ENCODE results near the gene POLDIP2.

Gene POLDIP2

DNA sequence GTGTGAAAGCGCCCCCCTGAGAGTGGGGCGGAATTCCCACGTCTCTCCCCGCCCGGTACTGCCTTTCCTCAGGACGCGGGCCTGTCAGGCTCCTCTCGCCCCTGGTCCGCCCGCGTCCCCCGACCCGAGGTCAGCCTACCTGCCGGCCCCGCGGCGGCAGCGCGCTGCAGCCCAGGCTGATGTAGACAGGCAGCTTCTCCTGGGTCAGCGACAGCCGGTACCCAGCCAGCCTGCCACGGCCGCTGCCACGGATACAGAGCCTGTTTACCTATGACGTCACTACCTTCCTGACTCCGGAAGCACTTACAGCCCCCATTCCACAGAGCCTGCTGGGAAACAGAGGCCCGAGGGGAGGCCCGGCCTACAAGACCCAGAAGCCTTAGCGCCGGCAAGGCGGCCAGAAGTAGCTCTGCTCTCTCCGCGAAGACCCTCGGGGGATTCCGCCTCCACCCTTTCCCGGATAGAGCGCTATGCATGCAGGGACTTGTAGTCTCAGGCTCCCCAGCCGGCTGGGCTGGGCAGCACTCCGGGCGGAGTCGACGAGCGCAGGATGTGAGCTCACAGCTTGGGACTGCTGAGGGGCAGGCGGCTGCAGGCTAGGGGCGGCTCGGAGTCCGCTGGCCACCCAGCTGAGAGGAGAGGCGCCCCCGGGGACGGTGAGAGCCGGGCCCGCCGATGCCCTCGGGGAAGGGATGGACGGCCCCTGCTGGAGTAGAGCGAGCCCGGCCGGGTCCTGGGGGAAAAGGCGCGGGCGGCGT lies 21.9 kb downstream of the POLDIP2 start, which contains the start of the genes IFT20 and TNFAIP1:
Gene IFT20 (minus strand): TSS at position 272 of the 758 bp plus-strand sequence. CDS start 3,487 bp downstream, outside the sequence.
Gene TNFAIP1 (plus strand): TSS at position 561 of the 758 bp plus-strand sequence. CDS start 3,761 bp downstream, outside the sequence.
- peak; percentile 100 for DNase-seq

DNA sequence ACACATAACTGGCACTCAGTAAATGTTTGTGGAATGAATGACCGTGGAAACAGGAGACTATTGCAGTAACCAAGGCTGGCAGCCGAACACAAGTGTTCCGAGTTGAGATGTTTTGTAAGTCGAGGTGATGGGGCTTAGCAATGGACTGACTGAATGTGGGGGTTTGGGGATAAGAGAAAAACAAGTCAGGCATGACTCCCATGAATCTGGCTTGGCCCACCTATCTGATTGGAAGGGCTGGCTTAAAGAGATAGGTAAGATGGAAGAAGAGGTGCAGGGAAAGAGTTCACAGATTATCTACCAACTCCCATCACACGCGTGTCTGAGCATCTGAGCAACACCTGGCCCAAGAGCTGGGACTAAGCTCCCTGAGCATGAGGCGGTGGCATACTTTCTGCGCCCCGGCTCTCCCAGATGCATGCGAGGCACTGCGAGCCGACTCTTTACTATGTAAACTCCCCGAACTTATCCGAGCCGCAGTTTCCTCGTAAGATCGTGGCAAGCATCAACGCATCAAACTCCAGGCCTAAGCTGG lies 22.6 kb downstream of the POLDIP2 start:
- no peak for DNase-seq

GRCh38 chr17:28334171-28334570 lies 23.2 kb downstream of the POLDIP2 start:
- DNase-seq, result peak; percentile 73

GRCh38 chr17:28333083-28333746 lies 24.1 kb downstream of the POLDIP2 start:
- DNase-seq, result no peak

DNA sequence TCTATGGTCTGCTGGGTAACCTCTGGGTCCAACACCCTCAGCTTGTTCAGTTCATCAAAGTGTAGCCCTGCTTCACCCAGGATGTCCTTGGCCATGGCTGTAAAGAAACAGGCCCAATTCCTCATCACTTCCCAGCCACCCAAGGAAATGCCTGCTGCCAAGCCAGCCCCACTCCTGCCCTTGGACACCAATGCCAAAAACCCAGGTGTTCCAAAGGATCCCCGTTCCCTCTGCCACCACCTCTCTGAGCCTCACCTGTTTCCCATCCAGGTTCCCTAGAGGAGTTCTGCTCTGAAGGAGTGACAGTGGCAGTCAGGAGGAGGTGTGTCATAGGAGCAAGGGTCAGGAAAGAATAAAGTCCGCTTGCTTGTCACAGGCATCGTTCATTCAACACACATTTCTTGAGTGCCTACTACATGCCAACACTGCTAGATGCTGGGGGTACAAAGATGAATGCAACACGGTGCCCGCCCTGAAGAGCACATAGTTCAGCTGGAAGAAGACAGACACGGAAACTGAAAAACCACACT lies 25.4 kb downstream of the POLDIP2 start:
- no peak for DNase-seq

- DNase-seq, result no peak
These were observed 26.7 kb downstream of the POLDIP2 start for GRCh38 chr17:28330671-28331070.

DNA sequence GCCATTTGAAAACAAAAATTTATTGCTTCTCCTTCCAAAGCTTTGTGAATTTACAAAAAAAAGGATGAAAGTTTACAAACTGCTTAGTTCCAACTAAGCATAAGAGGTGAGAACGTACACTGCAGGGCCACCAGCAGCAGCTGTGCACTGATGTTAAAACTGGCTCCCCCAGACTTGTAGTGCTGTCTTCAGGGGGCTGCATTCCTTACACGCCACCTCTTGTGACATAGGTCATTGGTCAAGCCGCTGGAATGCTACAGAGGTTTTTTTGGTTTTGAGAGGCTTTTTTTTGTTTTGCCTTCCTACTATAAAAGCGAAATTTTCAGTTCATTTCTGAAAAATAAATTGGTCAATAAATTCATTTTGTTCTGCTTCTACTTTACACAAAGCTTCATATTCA lies 29.0 kb downstream of the POLDIP2 start:
- no peak for DNase-seq

DNA sequence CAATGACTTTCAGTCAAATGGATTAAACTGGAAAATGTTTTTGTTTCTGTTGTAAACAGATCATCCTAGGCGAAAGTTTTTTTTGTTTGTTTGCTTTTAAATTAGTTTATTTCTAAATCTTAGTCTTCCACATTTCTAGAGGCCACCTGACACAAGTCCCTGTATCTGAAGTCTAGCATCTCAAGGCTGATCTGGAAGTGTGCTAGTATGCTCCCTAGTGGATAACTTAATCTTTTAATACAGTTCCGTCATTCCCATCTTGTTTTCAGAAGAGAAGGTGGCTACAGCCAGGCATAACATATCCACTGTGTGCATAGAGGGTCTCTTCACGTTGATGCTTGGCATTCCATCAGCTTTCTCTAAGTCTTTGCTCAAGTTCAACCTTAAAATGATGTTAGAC lies 29.6 kb downstream of the POLDIP2 start:
- no peak for DNase-seq

DNA sequence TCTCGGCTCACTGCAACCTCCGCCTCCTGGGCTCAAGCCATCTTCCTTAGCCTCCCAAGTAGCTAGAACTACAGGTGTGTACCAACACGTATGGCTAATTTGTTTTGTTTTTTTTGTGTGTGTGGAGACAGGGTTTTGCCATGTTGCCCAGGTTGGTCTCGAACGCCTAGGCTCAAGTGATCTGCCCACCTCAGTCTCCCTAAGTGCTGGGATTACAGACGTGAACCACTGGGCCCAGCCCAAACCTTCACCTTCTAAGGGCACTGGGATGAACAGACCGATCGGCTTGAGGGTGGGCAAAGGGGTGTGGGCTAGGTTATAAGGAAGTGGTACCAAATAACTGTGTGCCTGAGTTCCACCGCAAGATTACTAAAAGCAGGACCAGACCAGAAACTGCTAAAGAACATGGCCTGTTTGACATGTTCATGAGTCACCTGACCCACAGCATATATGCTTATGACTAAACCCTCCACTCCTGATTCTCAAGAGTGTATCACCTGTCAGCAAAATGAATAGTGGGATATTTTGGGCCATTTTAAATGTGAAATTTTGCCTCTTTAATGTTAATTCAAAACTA lies 30.2 kb downstream of the POLDIP2 start:
- DNase-seq, result no peak

- DNase-seq, result no peak
These were observed 31.2 kb downstream of the POLDIP2 start for GRCh38 chr17:28326114-28326513.

GRCh38 chr17:28325211-28325610 lies 32.1 kb downstream of the POLDIP2 start:
- DNase-seq, result no peak

DNA sequence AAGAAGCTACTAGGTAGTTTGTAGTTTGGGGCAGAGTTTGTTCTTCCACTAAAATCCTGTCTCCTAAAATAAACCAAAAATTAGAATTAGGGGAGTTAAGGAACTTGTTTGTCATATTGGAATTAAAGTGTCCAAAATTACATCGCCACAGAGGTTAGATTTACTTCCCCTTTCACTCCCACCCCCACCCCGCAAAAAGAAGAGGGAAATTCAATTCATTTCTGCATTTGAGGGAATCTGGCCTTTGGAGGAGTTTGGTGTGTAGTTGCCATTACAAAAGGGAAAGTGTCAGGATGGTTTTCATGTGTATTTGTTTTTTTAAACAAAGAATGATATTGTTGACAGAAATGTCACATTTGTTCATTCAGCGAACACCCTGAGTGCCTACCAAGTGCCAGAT lies 32.5 kb downstream of the POLDIP2 start:
- DNase-seq, result peak; percentile 55

DNA sequence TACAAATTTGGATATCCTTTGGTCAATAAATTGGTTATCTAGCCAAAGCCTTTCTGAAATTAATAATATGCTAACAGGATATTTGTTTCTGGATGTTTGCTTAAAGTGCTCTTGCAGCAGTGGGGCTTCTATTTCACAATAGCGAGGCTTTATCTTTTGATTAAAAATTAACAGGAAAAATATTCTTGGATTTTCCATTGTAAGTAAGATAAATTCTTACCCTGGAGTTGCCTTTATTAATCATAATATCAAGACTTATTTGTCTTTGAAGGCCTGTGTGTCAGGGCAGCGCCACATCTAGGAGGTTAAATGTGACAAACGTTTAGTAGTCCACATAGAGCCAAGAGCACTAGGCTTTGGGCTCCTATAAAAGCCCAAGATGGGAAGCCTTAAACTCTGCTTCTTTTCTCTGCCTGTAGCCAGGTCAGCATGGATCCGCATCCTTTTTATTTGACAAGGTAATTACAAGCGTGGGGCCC lies 33.0 kb downstream of the POLDIP2 start:
- no peak for DNase-seq

DNA sequence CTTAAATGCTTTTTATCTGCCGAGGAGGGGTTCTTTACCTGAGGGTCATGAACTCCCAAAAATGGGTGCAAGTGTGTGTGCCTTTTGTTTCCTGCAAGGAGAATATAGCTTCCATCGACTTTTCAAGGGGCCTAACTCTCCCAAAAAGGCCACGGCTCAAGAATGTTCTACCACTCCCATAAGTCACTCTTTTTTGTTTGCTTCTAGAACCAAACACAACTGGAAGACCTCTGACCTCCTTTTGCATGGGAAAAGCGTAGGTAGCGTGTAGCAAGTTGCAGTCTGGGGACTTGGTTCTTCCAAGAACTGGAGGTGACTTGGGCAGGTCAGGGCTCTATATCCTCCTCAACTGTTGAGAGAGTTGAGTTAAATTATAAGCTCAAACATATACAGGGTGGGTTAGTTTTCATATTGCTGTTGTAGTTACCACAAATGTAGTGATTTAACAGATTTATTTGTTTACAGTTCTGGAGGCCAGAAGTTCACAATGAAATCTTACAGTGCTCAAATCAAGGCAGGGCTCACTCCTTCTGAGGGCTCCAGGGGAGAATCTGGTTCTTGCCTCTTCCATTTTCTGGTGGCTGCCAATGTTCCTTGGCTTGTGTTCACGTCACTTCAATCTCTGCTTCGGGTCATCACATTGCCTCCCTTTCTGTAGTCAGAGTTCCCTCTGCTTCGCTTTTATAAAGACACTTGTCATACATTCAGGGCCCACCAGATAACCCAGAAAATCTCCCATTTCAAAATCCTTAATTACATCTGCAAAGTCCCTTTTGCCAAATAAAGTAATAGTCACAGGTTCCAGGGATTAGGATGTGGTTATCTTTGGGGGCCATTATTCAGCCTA lies 36.9 kb downstream of the POLDIP2 start:
- no peak for DNase-seq

DNA sequence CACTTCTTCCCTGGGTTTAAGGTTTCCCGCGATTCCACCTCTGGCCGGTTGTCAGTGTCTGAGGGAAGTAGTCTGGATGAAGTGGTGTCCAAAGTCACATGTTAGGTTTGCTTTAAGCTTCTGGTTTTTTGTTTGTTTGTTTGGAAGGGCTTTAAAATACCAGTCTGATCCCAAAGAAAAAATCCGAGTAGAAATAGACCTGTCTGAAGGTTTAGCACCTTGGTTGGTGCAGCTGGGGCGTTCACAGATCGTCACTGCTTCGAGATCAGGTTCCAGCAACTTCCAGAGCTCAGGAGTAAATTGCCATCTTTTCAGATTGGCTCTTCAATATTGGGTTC lies 37.8 kb downstream of the POLDIP2 start:
- DNase-seq, result no peak

DNA sequence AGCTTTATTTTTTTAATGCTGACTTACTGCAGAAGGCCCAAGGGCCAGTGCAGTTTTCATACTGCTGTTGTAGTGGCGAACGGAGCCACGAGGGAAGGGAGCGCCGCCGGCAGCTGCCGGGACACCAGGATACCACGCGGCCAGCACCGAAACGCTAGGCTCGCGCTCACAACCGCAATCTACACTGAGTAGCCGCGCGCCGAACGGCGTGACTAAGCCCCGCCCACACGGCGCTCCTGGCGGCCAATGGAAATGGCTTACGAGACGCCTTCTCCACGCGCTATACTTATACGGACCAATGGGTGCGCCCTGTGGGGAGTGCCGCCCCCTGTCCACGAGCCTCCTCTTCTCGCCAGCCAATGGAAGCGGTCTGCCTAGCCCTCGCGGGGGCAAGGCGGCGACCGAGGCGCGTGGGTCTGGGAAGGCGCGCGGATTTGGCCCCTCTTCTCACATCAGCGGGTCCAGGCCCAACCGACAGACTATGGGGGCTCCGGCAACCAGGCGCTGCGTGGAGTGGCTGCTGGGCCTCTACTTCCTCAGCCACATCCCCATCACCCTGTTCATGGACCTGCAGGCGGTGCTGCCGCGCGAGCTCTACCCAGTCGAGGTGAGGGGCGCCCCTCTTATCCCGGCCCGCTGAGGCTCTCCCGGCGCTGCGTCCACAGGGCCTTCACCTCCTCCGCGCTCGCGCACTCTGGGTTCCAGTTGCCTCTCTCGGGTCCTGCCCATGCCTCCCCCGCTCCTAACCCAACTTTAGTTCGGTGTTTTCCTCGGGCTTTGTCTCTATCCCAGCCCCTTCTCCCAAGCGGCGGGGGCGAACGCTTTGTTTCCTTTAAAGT lies 38.3 kb downstream of the POLDIP2 start, which contains the start of gene TMEM97:
Gene TMEM97 (plus strand): TSS at position 442 of the 839 bp plus-strand sequence. CDS start 40 bp downstream, at position 482.
- peak; percentile 98 for DNase-seq

DNA sequence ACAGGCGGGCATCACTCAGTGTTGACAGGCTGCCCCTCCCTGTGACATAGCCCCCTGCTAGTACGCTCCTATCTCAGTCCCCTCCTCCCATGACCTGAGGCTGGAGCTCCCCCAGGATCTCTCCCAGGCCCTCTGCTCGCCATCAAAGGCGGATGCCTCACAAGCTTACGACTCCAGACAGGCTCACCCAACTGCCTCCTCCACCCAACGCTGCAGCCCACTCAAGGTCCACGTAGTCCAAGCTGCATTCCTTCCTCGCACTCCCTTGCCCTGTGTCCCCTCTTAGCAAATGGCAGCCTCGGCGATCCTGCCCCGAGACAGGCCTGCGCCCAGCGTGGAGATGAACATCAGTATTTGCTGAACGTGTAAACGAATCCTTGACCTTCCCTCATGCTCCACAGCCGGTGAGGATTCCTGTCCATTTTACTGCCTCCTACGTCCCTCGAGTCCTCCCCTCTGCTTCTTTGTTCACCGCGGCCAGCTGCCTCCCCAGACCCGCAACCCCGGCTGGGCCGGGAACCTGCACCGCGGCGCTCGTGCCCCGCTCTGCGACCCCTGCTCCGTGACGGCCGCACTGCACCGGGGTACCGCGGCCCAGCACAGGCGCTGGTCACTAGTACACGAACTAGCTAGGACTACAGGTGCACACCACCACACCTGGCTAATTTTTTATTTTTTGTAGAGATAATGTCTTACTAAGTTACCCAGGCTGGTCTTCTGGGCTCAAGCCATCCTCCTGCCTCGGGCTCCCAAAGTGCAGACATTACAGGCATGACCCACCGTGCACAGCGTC lies 39.2 kb downstream of the POLDIP2 start:
- DNase-seq, result no peak

GRCh38 chr17:28317099-28317965 lies 40.0 kb downstream of the POLDIP2 start:
- DNase-seq, result no peak

All from suppressor macrophage treated with lipopolysaccharide for 4 hours (primary cell).